Measurements from ENCODE around the gene CACNA1H.
"Not testable (repeated sequence)": the region's sequence is repeated elsewhere in the genome, so short reads cannot be mapped to it uniquely, and the experiment has no call there.

Gene CACNA1H

DNA sequence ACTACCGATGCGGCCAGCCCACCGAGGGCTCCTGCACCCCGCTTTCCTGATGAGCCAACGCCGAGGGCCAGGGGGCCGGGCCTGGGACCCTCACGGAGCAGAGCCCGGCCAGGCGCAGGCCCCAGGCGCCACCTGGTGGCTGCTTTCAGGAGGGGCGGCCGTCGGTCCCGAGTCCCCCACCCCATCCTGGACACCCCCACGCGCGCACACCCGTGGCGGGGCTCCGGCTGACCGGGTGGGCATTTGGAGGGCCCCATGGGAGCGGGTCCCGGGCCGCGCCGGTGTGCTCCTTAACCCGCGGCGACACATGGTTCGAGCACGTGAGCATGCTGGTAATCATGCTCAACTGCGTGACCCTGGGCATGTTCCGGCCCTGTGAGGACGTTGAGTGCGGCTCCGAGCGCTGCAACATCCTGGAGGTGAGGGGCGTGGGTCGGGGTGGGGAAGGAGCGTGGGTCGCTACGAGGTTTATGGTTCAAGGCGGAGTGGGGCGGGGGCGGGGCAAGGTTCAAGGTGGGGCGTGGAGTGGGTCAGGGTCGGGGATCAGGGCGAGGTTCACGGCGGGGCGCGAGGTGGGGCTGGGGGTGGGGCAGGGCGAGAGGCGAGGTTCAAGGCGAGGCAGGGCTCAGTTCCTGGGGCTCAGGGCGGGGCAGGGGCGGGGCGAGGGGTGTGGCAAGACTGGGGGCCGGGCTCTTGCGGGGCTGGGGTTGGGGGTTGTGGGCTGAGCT is 41.9 kb downstream of the CACNA1H start:
- DNase-seq, result no peak

DNA sequence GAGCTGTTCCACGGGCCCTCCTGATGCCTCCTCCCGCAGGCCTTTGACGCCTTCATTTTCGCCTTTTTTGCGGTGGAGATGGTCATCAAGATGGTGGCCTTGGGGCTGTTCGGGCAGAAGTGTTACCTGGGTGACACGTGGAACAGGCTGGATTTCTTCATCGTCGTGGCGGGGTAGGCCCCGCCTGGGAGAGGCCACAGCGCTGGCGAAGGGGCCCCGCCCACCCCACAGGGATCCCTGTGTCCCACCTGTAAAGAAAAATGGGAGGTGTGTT is 42.4 kb downstream of the CACNA1H start:
- no peak for DNase-seq

DNA sequence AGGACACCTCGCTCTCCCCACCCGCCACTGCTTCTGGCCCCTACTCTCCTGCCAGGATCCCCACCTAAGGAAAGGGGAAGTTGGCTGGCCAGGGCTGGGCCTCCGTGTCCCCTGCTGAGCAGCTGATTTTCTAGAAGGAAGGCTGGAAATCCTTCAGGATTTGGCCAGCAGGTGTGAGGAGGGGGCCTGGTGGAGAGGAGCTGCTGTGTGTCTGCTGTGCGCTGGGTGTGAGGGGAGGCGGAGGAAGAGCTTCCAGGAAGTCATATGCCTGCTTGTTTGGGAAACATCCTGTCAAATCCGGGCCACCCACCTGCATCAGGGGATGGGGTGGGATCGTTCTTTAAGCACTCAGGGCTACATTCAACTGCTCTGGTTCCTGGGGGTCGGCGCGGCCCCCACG is 43.6 kb downstream of the CACNA1H start:
- DNase-seq, result no peak

DNA sequence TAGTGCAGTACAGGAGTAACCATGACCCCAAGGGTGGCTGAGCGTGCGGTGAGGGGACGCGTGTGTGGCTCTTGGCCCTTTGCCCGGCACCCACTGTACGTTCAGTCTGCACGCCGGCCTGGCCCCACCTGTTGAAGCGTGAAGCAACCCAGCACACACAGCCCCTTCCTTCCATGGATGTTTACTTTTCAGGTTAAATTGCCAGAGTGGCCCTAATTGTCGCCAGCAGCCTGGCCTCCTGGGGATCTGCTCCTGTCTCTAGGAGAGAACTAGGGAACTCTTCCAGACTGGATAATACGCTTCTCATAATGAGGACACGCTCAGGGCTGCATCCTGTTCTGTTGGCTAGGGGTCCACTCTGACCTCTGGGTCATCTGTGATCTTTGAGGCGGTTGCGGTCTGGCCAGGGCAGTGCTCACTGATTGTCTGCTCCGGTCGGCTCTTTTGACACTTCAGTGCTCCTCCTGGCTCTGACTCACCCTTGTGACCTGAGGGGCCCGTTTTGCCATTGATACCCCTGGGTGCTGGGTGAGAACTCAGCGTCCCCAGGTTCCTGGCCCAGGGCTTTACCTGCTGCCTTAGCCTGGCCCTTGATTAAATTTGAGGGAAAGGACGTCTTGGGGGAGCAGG is 44.4 kb downstream of the CACNA1H start:
- no peak for DNase-seq

DNA sequence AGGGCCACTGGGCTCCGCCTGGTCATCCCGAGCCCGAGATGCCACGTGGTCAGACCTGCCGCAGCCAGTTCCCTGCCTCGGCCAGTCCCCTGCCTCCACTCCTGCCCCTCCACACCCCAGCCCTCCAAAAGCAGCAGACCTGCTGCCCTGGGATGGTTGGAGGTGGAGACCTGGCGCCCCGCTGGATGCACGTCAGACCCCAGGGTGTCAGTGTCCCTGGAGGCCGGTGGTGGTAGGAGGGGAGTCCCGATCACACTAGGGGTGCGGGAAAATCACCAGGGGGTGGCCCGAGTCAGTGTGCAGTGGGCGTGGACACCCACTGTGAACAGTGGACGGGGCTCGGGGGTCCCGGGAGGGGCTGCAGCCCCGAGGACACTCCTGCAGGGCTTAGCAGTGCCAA is 45.3 kb downstream of the CACNA1H start:
- no peak for DNase-seq

DNA sequence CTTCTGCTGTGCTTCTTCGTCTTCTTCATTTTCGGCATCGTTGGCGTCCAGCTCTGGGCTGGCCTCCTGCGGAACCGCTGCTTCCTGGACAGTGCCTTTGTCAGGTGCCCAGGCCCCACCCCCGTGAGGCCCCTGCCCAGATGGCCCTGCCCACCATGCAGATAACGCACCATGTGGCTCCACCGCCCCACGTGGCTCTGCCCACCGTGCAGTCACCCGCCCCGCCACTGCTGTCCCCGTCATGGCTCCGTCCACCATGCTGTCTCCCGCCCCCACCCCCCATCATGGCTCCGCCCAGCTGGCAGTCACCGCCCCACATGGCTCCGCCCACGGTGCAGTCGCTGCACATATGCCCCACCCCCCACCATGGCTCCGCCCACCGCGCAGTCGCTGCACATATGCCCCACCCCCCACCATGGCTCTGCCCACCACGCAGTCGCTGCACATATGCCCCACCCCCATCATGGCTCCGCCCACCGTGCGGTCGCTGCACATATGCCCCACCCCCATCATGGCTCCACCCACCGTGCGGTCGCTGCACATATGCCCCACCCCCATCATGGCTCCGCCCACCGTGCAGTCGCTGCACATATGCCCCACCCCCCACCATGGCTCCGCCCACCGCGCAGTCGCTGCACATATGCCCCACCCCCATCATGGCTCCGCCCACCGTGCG is 45.9 kb downstream of the CACNA1H start:
- not testable (repeated sequence) for DNase-seq

DNA sequence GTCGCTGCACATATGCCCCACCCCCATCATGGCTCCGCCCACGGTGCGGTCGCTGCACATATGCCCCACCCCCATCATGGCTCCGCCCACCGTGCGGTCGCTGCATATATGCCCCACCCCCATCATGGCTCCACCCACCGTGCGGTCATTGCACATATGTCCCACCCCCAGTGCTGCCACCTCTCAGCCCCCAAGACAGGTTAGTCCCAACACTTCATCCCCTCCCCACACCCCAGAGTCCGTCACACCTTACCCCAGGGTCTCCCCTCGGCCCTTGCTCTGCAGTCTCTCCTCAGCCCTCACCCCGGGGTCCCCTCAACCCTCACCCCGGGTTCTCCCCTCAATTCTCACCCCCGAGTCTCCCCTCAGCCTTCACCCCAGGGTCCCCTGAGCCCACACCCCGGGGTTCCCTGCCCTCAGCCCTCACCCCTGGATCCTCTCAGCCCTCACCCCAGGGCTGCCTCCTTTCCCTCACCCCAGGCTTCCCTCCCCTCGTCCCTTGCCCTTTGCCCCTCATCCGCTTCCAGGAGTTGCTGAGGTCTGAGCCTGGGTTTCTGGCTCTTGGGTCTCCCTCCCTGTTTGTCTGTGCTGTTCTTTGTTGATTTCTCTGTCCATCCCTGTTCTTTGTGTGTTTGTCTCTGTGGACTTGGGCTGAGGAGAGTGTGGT is 46.6 kb downstream of the CACNA1H start:
- no peak for DNase-seq

DNA sequence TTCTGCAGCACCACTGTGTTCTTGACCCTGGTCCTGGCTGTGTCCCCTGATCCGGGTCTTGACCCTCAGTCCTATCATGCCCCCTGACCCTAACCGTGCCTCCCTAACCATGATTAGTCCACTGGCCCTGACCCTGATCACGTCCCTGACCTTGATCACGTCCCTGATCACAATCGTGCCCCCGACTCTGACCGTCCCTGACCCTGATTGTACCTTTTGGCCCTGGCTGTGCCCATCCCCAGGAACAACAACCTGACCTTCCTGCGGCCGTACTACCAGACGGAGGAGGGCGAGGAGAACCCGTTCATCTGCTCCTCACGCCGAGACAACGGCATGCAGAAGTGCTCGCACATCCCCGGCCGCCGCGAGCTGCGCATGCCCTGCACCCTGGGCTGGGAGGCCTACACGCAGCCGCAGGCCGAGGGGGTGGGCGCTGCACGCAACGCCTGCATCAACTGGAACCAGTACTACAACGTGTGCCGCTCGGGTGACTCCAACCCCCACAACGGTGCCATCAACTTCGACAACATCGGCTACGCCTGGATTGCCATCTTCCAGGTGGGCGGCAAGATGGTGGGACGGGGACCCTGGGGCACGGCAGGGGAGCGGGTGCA is 47.2 kb downstream of the CACNA1H start:
- no peak for DNase-seq

DNA sequence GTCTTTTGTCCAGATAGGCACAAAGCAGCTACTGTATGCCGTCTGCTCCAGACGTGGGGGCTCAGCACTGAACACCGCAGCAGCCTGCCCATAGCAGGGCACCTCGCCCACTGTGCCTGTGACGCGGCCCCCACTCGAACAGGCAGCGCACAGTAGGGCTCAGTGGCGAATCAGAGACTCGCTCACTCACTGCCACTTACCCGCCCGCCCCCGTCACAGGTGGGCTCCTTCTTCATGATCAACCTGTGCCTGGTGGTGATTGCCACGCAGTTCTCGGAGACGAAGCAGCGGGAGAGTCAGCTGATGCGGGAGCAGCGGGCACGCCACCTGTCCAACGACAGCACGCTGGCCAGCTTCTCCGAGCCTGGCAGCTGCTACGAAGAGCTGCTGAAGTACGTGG is 48.5 kb downstream of the CACNA1H start:
- DNase-seq, result no peak

DNA sequence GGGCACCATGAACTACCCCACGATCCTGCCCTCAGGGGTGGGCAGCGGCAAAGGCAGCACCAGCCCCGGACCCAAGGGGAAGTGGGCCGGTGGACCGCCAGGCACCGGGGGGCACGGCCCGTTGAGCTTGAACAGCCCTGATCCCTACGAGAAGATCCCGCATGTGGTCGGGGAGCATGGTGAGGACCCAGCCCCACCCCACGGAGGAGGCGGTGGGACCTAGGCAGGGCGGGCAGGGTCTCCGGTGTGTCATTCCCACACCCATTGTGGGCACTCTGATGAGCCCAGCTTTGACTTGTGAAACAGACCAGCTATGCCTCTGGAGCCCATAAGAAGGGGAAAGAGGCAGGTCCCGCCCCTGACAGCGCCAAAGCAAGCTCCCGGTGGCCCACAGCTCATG is 49.4 kb downstream of the CACNA1H start:
- no peak for DNase-seq

DNA sequence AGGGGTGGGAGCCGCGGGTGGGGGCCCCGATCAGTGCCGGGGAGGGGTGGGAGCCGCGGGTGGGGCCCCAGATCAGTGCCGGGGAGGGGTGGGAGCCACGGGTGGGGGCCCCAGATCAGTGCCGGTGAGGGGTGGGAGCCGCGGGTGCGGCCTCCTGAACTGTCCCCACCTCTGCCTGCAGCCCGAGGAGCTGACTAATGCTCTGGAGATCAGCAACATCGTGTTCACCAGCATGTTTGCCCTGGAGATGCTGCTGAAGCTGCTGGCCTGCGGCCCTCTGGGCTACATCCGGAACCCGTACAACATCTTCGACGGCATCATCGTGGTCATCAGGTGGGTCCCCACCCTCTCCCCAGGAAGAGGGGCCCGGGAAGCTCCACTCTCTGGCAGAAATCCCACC is 52.0 kb downstream of the CACNA1H start:
- no peak for DNase-seq

DNA sequence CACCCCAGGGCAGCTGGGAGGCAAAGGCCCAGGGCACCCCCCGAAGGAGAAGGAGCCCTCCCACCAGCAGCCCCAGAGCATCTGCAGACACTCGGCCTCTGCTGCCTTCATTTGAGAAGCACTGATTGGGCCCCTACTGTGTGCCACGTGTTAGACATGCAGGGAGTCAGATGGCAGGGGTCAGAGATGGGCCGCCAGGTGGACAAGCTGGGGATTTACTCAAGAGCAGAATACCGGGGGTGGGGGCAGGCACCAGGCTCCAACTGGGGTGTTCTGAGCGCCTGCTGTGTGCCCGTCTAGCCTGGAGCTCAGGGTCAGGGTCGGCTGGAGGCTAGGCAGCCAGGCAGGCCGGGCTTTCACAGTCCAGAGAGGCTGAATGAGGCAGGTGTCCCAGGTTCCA is 53.4 kb downstream of the CACNA1H start:
- no peak for DNase-seq

DNA sequence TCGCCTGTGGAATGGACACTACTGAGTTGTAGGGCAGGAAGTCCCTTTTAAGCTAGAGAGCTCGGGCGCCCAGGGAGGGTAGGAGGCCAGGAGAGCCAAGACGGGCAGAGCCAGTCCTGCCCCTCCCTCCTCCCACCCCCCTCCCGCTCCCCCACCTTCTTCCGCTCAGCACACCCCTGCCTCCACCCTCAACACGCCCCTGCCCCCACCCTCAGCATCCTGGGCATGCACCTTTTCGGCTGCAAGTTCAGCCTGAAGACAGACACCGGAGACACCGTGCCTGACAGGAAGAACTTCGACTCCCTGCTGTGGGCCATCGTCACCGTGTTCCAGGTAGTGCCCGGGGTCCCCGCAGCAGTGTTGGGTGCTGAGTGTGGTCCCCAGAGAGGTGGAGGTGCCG is 53.9 kb downstream of the CACNA1H start:
- no peak for DNase-seq

DNA sequence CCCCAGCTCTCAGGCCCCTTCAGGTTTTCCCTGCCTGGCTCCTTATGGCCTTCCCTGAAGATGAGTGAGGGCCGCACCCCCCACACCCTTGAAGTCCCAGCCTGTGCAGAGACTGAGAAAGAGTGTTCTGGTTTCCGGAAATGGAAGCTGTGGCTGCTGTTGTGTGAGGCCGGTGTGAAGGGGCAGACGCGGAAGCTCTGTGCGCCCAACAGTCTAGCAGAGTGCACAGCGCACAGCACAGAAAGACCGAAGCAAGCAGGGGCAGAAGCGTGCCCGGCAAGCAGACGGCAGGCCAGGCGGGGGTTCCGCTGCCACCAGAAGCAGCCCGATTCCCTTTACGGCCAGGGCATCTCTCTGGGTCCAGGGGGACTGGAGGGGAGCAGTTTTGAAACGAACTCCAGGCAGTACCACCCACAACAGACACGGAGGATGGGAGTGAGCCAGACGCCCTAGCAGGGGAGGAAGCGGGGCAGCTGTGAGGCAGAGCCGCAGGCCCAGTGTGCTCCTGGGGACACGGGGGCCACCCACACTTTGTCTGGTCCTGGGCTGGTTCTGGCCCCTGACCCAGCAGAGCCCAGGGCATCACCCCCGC is 55.4 kb downstream of the CACNA1H start:
- DNase-seq, result no peak

DNA sequence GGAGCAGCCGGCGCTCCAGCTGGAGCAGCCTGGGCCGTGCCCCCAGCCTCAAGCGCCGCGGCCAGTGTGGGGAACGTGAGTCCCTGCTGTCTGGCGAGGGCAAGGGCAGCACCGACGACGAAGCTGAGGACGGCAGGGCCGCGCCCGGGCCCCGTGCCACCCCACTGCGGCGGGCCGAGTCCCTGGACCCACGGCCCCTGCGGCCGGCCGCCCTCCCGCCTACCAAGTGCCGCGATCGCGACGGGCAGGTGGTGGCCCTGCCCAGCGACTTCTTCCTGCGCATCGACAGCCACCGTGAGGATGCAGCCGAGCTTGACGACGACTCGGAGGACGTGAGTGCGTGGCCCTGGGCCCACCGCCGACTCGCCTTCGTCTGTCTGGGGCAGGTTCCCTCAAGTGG is 56.2 kb downstream of the CACNA1H start:
- DNase-seq, result no peak

DNA sequence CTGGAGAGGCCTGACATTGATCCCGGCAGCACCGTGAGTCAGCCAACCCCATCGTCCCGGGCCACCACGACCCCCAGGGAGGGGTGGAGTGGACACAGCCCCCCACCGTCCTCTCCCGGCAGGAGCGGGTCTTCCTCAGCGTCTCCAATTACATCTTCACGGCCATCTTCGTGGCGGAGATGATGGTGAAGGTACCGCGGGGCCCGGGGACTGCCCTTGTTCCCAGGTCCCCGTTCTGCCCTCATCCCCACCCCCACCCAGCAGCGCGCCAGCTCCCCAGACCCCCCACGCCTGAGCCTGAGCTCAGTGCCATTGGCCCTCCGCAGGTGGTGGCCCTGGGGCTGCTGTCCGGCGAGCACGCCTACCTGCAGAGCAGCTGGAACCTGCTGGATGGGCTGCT is 57.6 kb downstream of the CACNA1H start:
- no peak for DNase-seq

DNA sequence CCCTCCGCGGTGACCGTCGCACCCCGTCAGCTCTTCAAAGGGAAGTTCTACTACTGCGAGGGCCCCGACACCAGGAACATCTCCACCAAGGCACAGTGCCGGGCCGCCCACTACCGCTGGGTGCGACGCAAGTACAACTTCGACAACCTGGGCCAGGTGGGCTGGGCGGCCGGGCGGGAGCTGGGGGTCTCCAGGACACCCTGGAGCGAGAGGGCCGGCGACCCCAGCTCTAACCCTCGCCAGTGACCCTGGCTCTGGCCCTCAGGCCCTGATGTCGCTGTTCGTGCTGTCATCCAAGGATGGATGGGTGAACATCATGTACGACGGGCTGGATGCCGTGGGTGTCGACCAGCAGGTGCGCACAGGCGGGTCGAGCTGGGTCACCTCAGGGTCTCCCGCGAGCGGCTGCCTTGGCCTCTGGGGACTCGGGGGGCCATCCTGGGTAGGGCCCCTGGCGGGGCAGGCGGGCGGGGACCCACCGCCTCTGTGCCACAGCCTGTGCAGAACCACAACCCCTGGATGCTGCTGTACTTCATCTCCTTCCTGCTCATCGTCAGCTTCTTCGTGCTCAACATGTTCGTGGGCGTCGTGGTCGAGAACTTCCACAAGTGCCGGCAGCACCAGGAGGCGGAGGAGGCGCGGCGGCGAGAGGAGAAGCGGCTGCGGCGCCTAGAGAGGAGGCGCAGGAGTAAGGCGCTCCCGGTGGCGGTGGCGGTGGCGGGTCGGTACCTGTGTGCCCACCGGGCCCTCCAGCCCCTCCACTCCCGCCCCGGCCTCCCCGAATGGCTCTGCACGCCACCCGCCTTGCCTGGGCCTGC is 58.8 kb downstream of the CACNA1H start:
- no peak for DNase-seq

DNA sequence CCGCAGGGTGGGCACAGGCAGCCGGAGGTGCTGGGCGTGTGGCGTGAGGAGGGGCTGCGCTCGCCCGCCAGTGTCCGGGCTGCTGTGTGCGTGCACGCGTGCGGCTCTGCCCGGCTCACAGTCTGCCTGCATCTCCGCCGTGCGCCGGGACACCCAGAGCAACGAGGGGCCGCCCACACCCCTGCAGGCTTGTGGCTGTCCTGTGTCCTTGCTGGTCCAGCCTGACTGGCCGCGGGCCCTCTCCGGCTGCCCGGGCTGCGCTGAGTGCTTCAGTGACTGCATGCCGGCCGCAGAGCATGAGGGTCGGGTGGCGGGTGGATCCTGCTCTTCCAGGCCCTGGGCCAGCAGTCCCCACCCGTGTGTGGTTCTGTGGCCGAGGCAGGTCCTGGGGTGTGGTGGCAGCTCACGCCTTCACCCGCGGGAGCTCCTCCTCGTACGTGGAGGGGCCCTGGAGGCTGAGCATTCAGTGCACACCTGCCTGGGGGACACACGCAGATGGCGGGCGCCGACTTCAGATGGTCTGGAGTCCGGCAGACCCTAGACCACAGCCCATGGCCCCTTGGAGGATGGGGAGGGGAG is 59.8 kb downstream of the CACNA1H start:
- no peak for DNase-seq

DNA sequence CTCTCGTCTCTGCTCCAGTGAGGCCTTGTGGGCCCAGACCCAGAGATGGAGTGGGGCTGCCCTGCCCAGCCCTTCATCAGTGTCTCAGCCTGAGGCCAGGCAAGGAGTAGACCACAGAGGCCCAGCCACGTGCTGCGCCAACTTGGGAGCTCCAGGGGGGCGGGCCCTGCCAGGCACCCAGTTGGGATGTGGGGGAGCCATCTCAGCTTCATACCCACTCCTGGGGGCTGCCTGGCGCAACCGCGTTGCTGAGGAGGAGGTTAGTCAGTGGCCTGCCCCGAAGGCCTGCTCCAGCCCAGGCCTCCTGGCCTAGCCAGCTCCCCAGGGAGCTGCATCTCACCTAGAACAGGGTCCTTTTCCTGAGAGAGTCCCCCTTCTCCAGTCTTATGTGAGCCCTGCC is 60.3 kb downstream of the CACNA1H start:
- DNase-seq, result no peak

DNA sequence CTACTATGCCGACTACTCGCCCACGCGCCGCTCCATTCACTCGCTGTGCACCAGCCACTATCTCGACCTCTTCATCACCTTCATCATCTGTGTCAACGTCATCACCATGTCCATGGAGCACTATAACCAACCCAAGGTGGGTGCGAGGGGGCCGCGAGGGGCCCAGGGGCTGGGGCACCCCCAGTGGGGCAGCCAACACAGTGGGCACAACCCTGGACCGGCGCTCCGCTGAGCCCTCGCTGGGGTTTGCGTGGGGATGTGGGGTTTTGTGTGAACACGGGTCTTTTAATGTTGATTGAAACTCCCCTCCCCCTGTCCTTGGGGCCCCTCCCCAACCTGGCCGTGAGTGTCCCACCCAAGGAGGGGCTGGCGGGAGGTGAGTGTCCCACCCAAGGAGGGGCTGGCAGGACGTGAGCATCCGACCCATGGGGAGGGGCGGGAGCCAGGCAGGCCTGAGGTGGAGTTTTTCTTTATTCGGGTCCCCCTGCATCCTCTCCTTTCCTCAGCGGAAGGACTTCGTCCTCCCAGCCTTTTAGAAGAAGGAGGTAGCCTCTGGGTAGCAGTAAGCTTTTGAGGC is 61.0 kb downstream of the CACNA1H start:
- no peak for DNase-seq

DNA sequence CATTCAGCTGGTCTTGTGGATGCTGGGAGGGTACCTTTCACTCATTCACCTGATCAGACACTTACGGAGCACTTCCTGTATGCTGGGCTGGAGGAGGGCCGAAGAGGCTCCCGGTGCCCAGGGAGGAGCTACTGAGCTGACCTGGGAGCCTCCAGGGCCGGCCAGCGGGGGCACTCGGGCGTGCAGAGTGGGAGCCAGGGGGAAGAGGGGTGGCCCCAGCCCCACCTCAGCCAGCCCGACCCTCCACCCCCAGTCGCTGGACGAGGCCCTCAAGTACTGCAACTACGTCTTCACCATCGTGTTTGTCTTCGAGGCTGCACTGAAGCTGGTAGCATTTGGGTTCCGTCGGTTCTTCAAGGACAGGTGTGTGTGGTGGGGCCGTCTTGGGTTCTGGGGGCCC is 61.8 kb downstream of the CACNA1H start:
- no peak for DNase-seq
